ENCODE measurements around the gene P4HA1.

The P4HA1 gene

DNA sequence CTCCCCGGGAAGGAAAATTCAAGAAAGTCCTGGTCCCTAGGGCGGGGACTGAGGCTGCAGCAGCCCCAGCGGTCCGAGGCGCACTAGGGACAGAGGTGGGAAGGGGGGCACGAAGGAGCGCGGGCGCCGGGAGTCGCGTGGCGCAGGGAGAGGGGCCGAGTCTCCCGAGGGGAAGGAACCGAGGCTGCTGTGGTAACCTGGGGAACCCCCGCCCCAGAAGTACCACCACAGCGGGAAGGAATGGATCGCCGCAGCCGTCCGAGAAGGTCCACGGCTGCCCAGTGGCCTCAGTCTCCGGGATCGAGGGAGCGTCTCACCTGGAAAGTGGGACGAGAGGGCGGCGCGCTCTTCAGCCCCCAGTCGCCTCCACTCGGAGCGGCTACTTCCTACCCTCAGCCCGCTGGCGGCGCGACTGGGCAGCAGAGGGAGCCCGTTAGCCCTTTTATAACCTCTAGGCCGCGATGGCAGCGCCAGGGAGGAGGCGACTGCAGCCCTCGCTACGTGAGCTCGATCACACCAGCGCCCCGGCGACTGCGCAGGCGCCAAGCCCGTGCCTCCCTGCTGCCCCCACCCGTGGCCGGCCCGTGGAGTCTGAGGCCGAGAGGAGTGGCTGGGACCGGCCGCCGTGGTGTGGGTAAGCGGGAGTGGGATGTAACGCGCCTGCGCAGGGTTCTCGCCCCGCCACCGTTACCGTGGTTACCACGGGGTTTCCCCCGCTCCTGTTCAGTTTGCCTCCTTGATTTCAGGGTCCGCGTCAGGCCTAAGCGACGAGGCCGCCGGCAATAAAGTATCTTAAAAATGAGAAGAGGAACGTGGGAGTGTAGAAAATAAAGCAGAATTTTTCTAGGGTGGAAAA, at the start of gene P4HA1:
P4HA1 (minus strand) TSS at position 418 of the 856 bp plus-strand sequence. CDS start 21,983 bp downstream, outside the sequence.
- peak within 1 kb of the TSS; percentile 53 for H3K4me3 ChIP-seq (ENCODE audit: low read length)
- H3K36me3 ChIP-seq (ENCODE audit: control insufficient read depth, insufficient read depth, low read length), result no peaks in the 10 kb centered on the region
- peak within 1 kb of the TSS; percentile 85 for H3K9ac ChIP-seq (ENCODE audit: low read length)
- no peaks in the 10 kb centered on the region for H3K4me1 ChIP-seq (ENCODE audit: control insufficient read depth, insufficient read depth, low read length)
- H3K27me3 ChIP-seq (ENCODE audit: control insufficient read depth, insufficient read depth, low read length), result no peaks in the 10 kb centered on the region
- no peaks in the 10 kb centered on the region for H3K9me3 ChIP-seq (ENCODE audit: control insufficient read depth, low read length)

- H3K4me3 ChIP-seq (ENCODE audit: low read length), result no peak overlapping the region
- no peaks in the 10 kb centered on the region for H3K36me3 ChIP-seq (ENCODE audit: control insufficient read depth, insufficient read depth, low read length)
- no peaks in the 10 kb centered on the region for H3K4me1 ChIP-seq (ENCODE audit: control insufficient read depth, insufficient read depth, low read length)
- H3K9me3 ChIP-seq (ENCODE audit: control insufficient read depth, low read length), result no peaks in the 10 kb centered on the region
- no peaks in the 10 kb centered on the region for H3K27me3 ChIP-seq (ENCODE audit: control insufficient read depth, insufficient read depth, low read length)
- H3K9ac ChIP-seq (ENCODE audit: low read length), result no peak overlapping the region
Observed at GRCh38 chr10:73141603-73142002, 44.9 kb upstream of the P4HA1 start.

DNA sequence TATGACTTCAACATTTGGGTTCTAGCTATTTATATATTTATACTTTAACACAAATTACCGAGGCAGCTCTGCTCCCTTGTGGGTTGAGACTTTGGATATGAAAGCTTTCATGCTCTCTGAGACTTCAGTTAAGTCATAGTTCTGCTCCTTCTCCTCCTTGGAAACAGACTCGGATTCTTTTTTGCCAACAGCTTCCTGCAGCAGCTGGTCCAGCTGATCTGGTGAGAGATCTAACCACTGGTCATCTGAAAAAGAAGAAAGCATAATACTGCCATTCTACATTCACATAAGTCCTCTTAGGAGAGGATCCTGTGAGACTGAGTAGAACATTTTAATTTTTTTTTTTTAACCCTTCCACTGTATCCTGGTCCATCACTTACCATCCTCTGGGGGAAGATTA, 42.6 kb upstream of the P4HA1 start:
- H3K4me1 ChIP-seq (ENCODE audit: control insufficient read depth, insufficient read depth, low read length), result no peaks in the 10 kb centered on the region
- H3K36me3 ChIP-seq (ENCODE audit: control insufficient read depth, insufficient read depth, low read length), result no peaks in the 10 kb centered on the region
- H3K4me3 ChIP-seq (ENCODE audit: low read length), result no peak overlapping the region
- H3K9me3 ChIP-seq (ENCODE audit: control insufficient read depth, low read length), result no peaks in the 10 kb centered on the region
- no peak overlapping the region for H3K9ac ChIP-seq (ENCODE audit: low read length)
- H3K27me3 ChIP-seq (ENCODE audit: control insufficient read depth, insufficient read depth, low read length), result no peaks in the 10 kb centered on the region

DNA sequence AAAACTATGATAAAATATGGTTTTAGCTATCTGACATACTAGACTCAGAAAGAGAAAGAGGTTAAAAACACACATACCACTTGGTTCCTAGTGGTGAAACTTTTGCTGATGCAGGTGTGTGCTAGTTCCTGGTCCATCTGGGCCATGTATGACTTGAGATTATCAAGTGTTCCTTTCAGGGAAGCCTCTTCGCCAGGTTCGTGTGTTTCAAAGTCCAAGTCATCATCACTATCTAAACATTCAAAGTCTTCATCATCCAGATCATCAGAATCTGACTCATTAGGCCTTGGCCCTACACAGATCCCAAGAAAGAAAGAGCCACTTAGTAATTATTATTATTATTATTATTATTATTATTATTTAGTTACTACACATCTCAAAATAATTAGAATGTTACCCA, 40.0 kb upstream of the P4HA1 start:
- no peaks in the 10 kb centered on the region for H3K36me3 ChIP-seq (ENCODE audit: control insufficient read depth, insufficient read depth, low read length)
- no peaks in the 10 kb centered on the region for H3K9me3 ChIP-seq (ENCODE audit: control insufficient read depth, low read length)
- H3K9ac ChIP-seq (ENCODE audit: low read length), result no peak overlapping the region
- no peaks in the 10 kb centered on the region for H3K4me1 ChIP-seq (ENCODE audit: control insufficient read depth, insufficient read depth, low read length)
- H3K27me3 ChIP-seq (ENCODE audit: control insufficient read depth, insufficient read depth, low read length), result no peaks in the 10 kb centered on the region
- no peak overlapping the region for H3K4me3 ChIP-seq (ENCODE audit: low read length)

DNA sequence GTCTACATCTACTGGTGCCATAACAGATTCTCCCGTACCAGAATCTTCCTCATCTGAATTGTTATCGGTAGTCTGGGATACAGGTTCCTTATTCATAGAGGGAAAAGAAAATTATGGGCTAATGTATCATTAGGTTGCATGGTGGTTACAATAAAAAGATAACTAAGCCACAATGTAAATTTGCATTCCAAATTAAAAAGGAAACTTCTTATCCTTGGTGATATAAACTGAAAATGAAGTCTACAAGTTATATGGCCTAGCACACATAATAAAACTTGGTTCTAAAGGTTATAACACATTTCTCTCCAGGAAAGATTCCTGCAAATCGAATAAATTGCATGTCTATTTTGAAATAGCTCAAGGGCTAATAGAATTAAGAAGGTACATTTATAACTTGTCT, 38.1 kb upstream of the P4HA1 start:
- Histone ChIP-seq H3K4me3 (ENCODE audit: low read length) (no peak overlapping the region), H3K27me3 (ENCODE audit: control insufficient read depth, insufficient read depth, low read length) (no peaks in the 10 kb centered on the region), H3K9me3 (ENCODE audit: control insufficient read depth, low read length) (no peaks in the 10 kb centered on the region), H3K9ac (ENCODE audit: low read length) (no peak overlapping the region), H3K4me1 (ENCODE audit: control insufficient read depth, insufficient read depth, low read length) (no peaks in the 10 kb centered on the region), H3K36me3 (ENCODE audit: control insufficient read depth, insufficient read depth, low read length) (no peaks in the 10 kb centered on the region)

GRCh38 chr10:73131913-73132686, 35.4 kb upstream of the P4HA1 start:
- Histone ChIP-seq H3K36me3 (ENCODE audit: control insufficient read depth, insufficient read depth, low read length) (no peaks in the 10 kb centered on the region), H3K4me3 (ENCODE audit: low read length) (no peak overlapping the region), H3K9me3 (ENCODE audit: control insufficient read depth, low read length) (no peaks in the 10 kb centered on the region)

DNA sequence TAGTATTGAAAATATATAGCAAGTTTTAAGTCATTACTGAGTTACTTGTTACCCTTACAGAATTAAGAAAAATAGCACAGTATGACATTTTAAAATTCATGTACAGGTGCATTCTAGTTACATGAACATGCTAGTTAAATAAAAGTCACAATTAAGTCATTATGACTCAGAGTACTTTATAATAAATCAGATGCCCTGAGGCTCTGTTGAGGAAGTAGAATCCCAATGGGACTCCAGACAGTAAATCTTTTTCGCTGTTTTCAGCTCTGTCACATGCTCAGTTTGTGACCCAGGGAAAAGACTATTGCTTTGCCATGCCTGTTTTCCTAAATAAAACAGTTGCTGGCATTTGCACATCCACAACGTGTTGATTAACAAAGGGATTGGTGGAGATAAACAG, 34.6 kb upstream of the P4HA1 start:
- Histone ChIP-seq H3K9ac (ENCODE audit: low read length) (no peak overlapping the region), H3K4me3 (ENCODE audit: low read length) (no peak overlapping the region), H3K9me3 (ENCODE audit: control insufficient read depth, low read length) (no peaks in the 10 kb centered on the region), H3K36me3 (ENCODE audit: control insufficient read depth, insufficient read depth, low read length) (no peaks in the 10 kb centered on the region), H3K27me3 (ENCODE audit: control insufficient read depth, insufficient read depth, low read length) (no peaks in the 10 kb centered on the region), H3K4me1 (ENCODE audit: control insufficient read depth, insufficient read depth, low read length) (no peaks in the 10 kb centered on the region)

More at GRCh38 chr10:73131913-73132686, 35.4 kb upstream of the P4HA1 start:
- Histone ChIP-seq H3K9ac (ENCODE audit: low read length) (no peak overlapping the region), H3K4me1 (ENCODE audit: control insufficient read depth, insufficient read depth, low read length) (no peaks in the 10 kb centered on the region), H3K27me3 (ENCODE audit: control insufficient read depth, insufficient read depth, low read length) (no peaks in the 10 kb centered on the region)

DNA sequence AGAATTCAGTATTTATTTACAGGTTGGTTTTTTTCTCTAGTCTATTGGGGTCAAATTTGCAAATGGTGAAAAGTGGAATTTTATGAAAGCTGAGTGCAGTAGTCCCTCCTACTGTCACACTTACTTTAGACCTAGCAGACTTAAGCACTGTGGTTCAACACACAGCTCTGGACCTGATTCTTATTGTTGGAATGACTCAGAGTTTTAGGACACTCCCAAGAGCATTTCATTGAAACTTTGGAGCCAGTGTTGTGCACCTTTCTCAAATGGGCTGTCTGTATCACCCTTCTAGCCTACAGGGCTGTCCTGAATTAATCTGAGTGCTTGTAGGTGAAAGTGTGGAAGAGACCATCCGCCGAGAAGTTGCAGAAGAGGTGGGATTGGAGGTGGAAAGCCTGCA, 29.7 kb upstream of the P4HA1 start:
- Histone ChIP-seq H3K9ac (ENCODE audit: low read length) (no peak overlapping the region), H3K9me3 (ENCODE audit: control insufficient read depth, low read length) (no peaks in the 10 kb centered on the region), H3K27me3 (ENCODE audit: control insufficient read depth, insufficient read depth, low read length) (no peaks in the 10 kb centered on the region), H3K4me1 (ENCODE audit: control insufficient read depth, insufficient read depth, low read length) (no peaks in the 10 kb centered on the region), H3K4me3 (ENCODE audit: low read length) (no peak overlapping the region), H3K36me3 (ENCODE audit: control insufficient read depth, insufficient read depth, low read length) (no peaks in the 10 kb centered on the region)

- no peaks in the 10 kb centered on the region for H3K36me3 ChIP-seq (ENCODE audit: control insufficient read depth, insufficient read depth, low read length)
- H3K9me3 ChIP-seq (ENCODE audit: control insufficient read depth, low read length), result no peaks in the 10 kb centered on the region
- no peaks in the 10 kb centered on the region for H3K27me3 ChIP-seq (ENCODE audit: control insufficient read depth, insufficient read depth, low read length)
- no peak overlapping the region for H3K4me3 ChIP-seq (ENCODE audit: low read length)
- H3K9ac ChIP-seq (ENCODE audit: low read length), result no peak overlapping the region
- H3K4me1 ChIP-seq (ENCODE audit: control insufficient read depth, insufficient read depth, low read length), result no peaks in the 10 kb centered on the region
Observed at GRCh38 chr10:73119952-73120351, 23.3 kb upstream of the P4HA1 start.

DNA sequence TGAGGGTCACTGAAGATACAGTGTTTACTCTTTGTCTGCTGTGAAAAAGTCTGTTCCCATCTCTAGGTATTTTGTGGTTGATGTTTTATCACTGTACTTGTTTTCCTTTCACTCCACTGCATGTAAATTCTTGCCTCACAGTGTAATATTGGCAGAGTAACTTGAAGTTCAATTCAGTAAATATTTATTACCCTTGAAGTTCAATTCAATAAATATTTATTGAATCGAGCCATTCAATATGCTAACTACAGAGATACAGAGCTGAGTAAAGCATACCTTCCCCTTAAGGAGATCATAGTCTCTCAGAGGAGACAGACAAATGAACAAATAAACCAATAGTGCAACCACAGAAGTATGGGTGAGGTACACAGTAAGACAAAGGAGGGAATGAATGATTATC, 22.8 kb upstream of the P4HA1 start:
- Histone ChIP-seq H3K27me3 (ENCODE audit: control insufficient read depth, insufficient read depth, low read length) (no peaks in the 10 kb centered on the region), H3K4me1 (ENCODE audit: control insufficient read depth, insufficient read depth, low read length) (no peaks in the 10 kb centered on the region), H3K36me3 (ENCODE audit: control insufficient read depth, insufficient read depth, low read length) (no peaks in the 10 kb centered on the region), H3K4me3 (ENCODE audit: low read length) (no peak overlapping the region), H3K9me3 (ENCODE audit: control insufficient read depth, low read length) (no peaks in the 10 kb centered on the region), H3K9ac (ENCODE audit: low read length) (no peak overlapping the region)

- Histone ChIP-seq H3K4me3 (ENCODE audit: low read length) (no peak overlapping the region), H3K9me3 (ENCODE audit: control insufficient read depth, low read length) (no peaks in the 10 kb centered on the region), H3K9ac (ENCODE audit: low read length) (no peak overlapping the region), H3K36me3 (ENCODE audit: control insufficient read depth, insufficient read depth, low read length) (no peaks in the 10 kb centered on the region), H3K27me3 (ENCODE audit: control insufficient read depth, insufficient read depth, low read length) (no peaks in the 10 kb centered on the region), H3K4me1 (ENCODE audit: control insufficient read depth, insufficient read depth, low read length) (no peaks in the 10 kb centered on the region)
Observed at GRCh38 chr10:73117976-73118743, 21.5 kb upstream of the P4HA1 start.

DNA sequence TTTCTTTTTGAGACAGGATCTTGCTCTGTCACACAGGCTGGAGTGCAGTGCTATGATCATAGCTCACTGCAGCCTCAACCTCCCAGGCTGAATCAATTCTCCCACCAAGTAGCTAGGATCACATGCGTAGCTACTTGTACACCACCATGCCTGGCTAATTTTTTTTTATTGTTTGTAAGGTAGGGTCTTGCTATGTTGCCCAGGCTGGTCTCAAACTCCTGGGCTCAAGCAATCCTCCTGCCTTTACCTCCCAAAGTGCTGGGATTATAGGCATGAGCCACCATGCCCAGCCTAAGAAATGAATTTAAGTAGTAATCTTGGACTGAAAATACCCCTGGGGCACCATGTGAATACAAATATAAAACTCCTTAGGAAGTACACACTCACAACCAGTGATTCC, 19.4 kb upstream of the P4HA1 start:
- Histone ChIP-seq H3K9me3 (ENCODE audit: control insufficient read depth, low read length) (no peaks in the 10 kb centered on the region), H3K9ac (ENCODE audit: low read length) (no peak overlapping the region), H3K36me3 (ENCODE audit: control insufficient read depth, insufficient read depth, low read length) (no peaks in the 10 kb centered on the region), H3K27me3 (ENCODE audit: control insufficient read depth, insufficient read depth, low read length) (no peaks in the 10 kb centered on the region), H3K4me3 (ENCODE audit: low read length) (no peak overlapping the region), H3K4me1 (ENCODE audit: control insufficient read depth, insufficient read depth, low read length) (peaks cover 4% of the 10 kb centered on the region)
